GM12874 (cell line): Measurements from ENCODE around the gene LCN10.

ENCODE experiments used
- CTCF ChIP-seq: IDR thresholded peaks from 2 replicates; pipeline ENCODE4 v1.5.1; 2011; ENCODE audit warnings: low read depth, mild to moderate bottlenecking, control low read depth, low read length, moderate library complexity; ENCODE audit not compliant: insufficient read depth

LCN10 gene

DNA sequence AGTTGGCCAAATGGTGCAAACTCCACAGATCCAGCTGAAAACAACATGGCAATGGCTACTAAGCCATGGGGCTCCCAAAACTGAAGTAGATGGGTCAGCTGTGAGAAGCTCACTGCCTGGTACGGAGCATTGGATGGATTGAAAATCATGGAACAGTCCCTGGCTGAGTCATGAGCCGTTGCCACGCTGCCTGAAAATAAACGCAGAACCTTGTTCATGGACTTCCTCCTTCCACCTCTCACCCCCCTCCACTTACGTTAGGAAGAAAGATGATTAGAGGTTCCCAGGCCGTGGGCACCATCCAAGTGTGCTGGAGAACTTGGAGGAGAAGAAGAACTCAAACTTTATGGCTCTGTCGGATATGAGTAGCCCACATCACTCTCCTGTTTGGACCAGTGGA lies 37.2 kb downstream of the LCN10 start:
- no peak for TF ChIP-seq CTCF

DNA sequence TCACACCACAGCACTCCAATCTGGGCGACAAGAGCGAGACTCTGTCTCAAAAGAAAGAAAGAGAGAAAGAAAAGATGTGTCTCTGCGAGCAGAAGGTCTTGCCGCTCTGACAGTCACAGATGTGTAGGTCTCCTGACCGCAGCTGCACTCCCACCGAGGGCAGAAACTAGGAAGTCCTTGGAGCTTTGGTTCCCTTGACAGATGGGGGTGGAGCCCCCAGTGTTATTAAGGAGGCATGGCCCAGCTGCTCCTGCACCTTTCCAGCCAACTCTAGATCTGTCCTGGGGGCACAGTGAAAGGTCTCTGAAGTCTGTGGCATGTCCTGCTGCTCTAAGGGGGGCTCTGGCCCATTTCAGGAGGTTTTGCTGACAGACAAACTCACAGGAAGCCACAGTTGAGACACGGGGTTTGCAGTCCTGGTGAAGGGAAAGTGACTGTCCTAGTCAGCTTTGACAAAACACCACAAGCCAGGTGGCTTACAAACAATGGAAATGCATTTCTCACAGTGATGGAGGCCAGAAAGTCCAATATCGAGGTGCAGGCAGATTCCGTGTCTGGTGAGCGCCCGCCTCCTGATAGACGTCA lies 39.4 kb downstream of the LCN10 start:
- TF ChIP-seq CTCF = no peak

- no peak for TF ChIP-seq CTCF
These were observed 41.1 kb downstream of the LCN10 start for GRCh38 chr9:136701668-136702053.

GRCh38 chr9:136700959-136701667 lies 41.6 kb downstream of the LCN10 start:
- no peak for TF ChIP-seq CTCF

GRCh38 chr9:136700304-136700703 lies 42.4 kb downstream of the LCN10 start:
- no peak for TF ChIP-seq CTCF

- no peak for TF ChIP-seq CTCF
These were observed 44.0 kb downstream of the LCN10 start for GRCh38 chr9:136698635-136699246.

GRCh38 chr9:136697821-136698526 lies 44.8 kb downstream of the LCN10 start:
- TF ChIP-seq CTCF = no peak
